A673 (cell line): ENCODE results near the gene EHD4. TPM values are rescaled to one million over a fixed set of nuclear protein-coding genes. Genes with fewer than 3 reads are reported as not detected.

Source experiments
- BruUV-seq: library from RNA; stranded (reverse); fragments of 400-500 nt; replicated peaks from 2 replicates; lab custom pipeline; 2021; lab: Mats Ljungman, UMichigan
- CTCF ChIA-PET: fragments of 300-600 bp; sonication (Branson Sonifier 250); formaldehyde crosslinking; loops from one replicate; lab custom pipeline; 2022; ENCODE audit warnings: antibody characterized with exemption; lab: Charles Lee
- POLR2A ChIA-PET: fragments of 300-600 bp; sonication (Branson Sonifier 250); formaldehyde crosslinking; loops from one replicate; lab custom pipeline; 2022; ENCODE audit warnings: antibody characterized with exemption; ENCODE audit not compliant: low non-redundant PET; lab: Charles Lee
- DNase-seq: peaks from one replicate; pipeline ENCODE4 v3.0.0-alpha.2; 2015; ENCODE audit warnings: low spot score
- H3K27ac ChIP-seq: fragments of 200-600 bp; sonication (generic); 2 replicates; pipeline ENCODE4 v1.5.1; 2016; ENCODE audit warnings: mixed run types, low read depth, mild to moderate bottlenecking, mixed read lengths, antibody characterized with exemption, low read length; ENCODE audit not compliant: poor library complexity, severe bottlenecking
- H3K27me3 ChIP-seq: fragments of 200-600 bp; sonication (generic); replicated peaks from 2 replicates; pipeline ENCODE4 v1.6.1; 2017; ENCODE audit warnings: mixed run types, low read depth, mild to moderate bottlenecking, mixed read lengths, antibody characterized with exemption, low read length; ENCODE audit not compliant: insufficient read depth, poor library complexity
- H3K36me3 ChIP-seq: fragments of 200-600 bp; sonication (generic); 2 replicates; pipeline ENCODE4 v1.6.1; 2016; ENCODE audit warnings: mixed run types, mild to moderate bottlenecking, mixed read lengths, antibody characterized with exemption, low read length; ENCODE audit not compliant: insufficient read depth, poor library complexity, severe bottlenecking
- H3K4me1 ChIP-seq: fragments of 200-600 bp; sonication (generic); 2 replicates; pipeline ENCODE4 v1.6.1; 2017; ENCODE audit warnings: mixed run types, mild to moderate bottlenecking, mixed read lengths, antibody characterized with exemption, low read length; ENCODE audit not compliant: insufficient read depth, poor library complexity, severe bottlenecking
- H3K4me3 ChIP-seq: fragments of 200-600 bp; sonication (generic); 2 replicates; pipeline ENCODE4 v1.5.1; 2016; ENCODE audit warnings: low read depth, mixed run types, mild to moderate bottlenecking, mixed read lengths, low read length; ENCODE audit not compliant: poor library complexity, severe bottlenecking
- H3K9me3 ChIP-seq: fragments of 200-600 bp; sonication (generic); 2 replicates; pipeline ENCODE4 v1.6.1; 2016; ENCODE audit warnings: mixed run types, low read depth, mild to moderate bottlenecking, mixed read lengths, antibody characterized with exemption, low read length; ENCODE audit not compliant: poor library complexity, severe bottlenecking
- EZH2 ChIP-seq: fragments of 200-600 bp; sonication (generic); IDR thresholded peaks from 2 replicates; pipeline ENCODE4 v1.6.1; 2017; ENCODE audit warnings: borderline replicate concordance, low read depth, mild to moderate bottlenecking, mixed read lengths, antibody characterized with exemption, low read length; ENCODE audit not compliant: poor library complexity, severe bottlenecking
- intact Hi-C: fragments of 100-400 bp; cut with micrococcal nuclease; formaldehyde crosslinking; loops from one replicate; pipeline ENCODE4 v1.10.0; 2022; ENCODE audit not compliant: unreplicated experiment
- total RNA-seq: library from RNA; stranded (reverse); gene quantifications from 2 replicates; pipeline ENCODE4 v1.2.3, GENCODE V29; 2021
- TF ChIP-seq, protein P1 (sequence below): fragments of 300-800, 200-600 bp; sonication (generic); conservative IDR thresholded peaks from 2 replicates; pipeline ENCODE4 v1.5.1; 2017; ENCODE audit warnings: low read depth, mild to moderate bottlenecking, antibody characterized with exemption, low read length, moderate library complexity, mixed read lengths

Gene EHD4
- total RNA-seq, 1 experiment from 2014 or later, result 29.4 TPM

DNA sequence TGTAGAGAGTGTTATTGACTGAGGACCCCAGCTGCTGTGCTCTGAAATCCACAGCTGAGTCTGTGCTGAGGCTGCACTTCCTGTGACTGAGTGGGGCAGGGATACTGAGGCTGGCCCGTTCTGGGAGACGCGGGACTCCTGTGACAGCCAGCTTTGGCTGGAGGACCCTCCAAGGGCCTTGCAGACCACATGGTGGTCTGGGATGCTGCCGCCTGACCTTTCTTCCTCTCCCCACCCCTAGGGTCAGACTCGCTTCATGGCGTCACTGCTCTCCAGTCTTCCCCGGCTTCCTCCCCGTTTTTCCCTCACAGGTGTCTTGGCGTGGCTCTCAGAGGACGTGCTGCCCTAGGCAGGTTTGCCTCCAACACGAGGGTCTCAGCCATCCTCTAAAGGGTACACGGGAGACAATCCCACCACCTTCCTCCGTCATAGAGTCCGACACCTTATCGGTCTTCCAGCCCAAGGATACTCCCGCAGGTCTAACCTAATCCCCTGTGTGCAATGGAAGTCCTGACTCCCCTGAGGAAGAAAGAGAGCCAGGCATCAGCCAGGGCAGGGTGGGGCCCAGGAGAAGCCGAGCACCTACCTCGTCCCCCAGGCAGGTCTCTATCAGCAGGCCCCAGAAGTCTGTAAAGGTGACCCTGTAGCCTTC is 19.9 kb upstream of the EHD4 start:
- H3K36me3 ChIP-seq, result no peaks in the 10 kb centered on the region
- ChIA-PET CTCF (no interaction called here), POLR2A (no interaction called here)
- intact Hi-C loops, result no loop called here
- TF ChIP-seq EZH2, result no peak
- TF ChIP-seq, protein P1, sequence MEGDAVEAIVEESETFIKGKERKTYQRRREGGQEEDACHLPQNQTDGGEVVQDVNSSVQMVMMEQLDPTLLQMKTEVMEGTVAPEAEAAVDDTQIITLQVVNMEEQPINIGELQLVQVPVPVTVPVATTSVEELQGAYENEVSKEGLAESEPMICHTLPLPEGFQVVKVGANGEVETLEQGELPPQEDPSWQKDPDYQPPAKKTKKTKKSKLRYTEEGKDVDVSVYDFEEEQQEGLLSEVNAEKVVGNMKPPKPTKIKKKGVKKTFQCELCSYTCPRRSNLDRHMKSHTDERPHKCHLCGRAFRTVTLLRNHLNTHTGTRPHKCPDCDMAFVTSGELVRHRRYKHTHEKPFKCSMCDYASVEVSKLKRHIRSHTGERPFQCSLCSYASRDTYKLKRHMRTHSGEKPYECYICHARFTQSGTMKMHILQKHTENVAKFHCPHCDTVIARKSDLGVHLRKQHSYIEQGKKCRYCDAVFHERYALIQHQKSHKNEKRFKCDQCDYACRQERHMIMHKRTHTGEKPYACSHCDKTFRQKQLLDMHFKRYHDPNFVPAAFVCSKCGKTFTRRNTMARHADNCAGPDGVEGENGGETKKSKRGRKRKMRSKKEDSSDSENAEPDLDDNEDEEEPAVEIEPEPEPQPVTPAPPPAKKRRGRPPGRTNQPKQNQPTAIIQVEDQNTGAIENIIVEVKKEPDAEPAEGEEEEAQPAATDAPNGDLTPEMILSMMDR, result no peak
- no peaks in the 10 kb centered on the region for H3K9me3 ChIP-seq
- no TSS peak for BruUV-seq
- H3K27ac ChIP-seq, result no peak overlapping the region
- DNase-seq, result no peak
- H3K4me1 ChIP-seq, result no peaks in the 10 kb centered on the region
- no peak overlapping the region for H3K4me3 ChIP-seq
- no peaks in the 10 kb centered on the region for H3K27me3 ChIP-seq

DNA sequence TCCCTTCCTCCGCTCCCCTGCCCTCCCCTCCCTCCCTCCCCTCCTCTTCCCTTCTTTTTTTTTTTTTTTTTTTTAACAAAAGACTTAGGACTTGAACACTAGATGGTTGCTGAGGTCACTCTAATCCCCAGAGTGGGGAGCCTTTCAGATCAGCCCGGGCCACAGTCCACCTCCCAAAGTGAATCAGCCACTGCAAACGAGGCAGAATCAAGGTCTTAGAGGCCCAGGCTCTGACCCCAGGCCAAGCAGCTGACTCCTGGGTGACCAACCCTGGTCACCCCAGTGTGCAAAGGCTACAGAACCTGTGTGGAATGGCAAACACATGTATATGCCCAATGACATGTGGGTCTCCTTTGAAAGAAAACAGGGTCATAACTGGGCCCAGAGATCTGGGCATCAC is 18.3 kb upstream of the EHD4 start:
- ChIA-PET CTCF (interaction anchor here (0.9 to 1.6 kb wide), 2 partner anchors 13 to 66 kb away, joined by 3 to 11 read pairs; no protein-coding TSS in a partner anchor), POLR2A (no interaction called here)
- Histone ChIP-seq H3K9me3 (no peaks in the 10 kb centered on the region), H3K36me3 (no peaks in the 10 kb centered on the region), H3K27me3 (no peaks in the 10 kb centered on the region), H3K4me1 (no peaks in the 10 kb centered on the region), H3K27ac (no peak overlapping the region), H3K4me3 (no peak overlapping the region)
- BruUV-seq, result no TSS peak
- intact Hi-C loops, result no loop called here
- DNase-seq, result no peak
- TF ChIP-seq EZH2, result no peak
- TF ChIP-seq, protein P1, result no peak

DNA sequence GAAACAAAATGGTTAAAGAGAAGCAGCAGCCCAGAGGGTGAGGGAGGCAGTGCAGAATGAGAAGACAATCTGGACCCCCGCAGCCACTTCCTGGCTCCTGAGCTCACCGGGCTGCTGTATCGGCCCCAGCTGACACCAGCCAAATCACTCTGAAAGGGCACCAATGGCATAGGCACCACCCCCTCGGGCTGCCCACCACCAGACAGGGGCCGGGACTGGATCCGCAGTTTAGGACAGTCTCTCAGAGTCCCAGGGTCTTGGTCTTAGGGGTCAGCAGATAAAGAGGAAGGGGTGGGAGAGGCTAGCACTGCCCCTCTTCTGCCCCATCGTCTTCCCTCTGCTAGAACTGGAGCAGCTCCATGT is 17.9 kb upstream of the EHD4 start:
- Histone ChIP-seq H3K9me3 (no peaks in the 10 kb centered on the region), H3K27ac (no peak overlapping the region), H3K4me1 (no peaks in the 10 kb centered on the region), H3K36me3 (no peaks in the 10 kb centered on the region), H3K4me3 (no peak overlapping the region), H3K27me3 (no peaks in the 10 kb centered on the region)
- TF ChIP-seq, protein P1, result no peak
- TF ChIP-seq EZH2, result no peak
- CTCF ChIA-PET, result interaction anchor here (0.9 to 1.6 kb wide), 2 partner anchors 13 to 66 kb away, joined by 3 to 11 read pairs; no protein-coding TSS in a partner anchor
- no peak for DNase-seq
- POLR2A ChIA-PET, result no interaction called here
- intact Hi-C loops, result no loop called here
- no TSS peak for BruUV-seq
